Myocyte (in vitro differentiated cells): Measurements from ENCODE around the gene MYH7. TPM values are rescaled to one million over a fixed set of nuclear protein-coding genes. Genes with fewer than 3 reads are reported as not detected.
A peak's percentile ranks its signal among the peaks of the same experiment; 100 is the strongest.

Source experiments
- DNase-seq: peaks from one replicate; pipeline ENCODE4 v3.0.0-alpha.2; 2012; ENCODE audit warnings: low read depth
- total RNA-seq: library from RNA; depleted of rRNA; stranded (reverse); fragments of >200 nt; gene quantifications from 2 replicates; pipeline ENCODE4 v1.2.3, GENCODE V29; 2014

The MYH7 gene
- total RNA-seq, 1 donor from 2014 or later, result 155 TPM

DNA sequence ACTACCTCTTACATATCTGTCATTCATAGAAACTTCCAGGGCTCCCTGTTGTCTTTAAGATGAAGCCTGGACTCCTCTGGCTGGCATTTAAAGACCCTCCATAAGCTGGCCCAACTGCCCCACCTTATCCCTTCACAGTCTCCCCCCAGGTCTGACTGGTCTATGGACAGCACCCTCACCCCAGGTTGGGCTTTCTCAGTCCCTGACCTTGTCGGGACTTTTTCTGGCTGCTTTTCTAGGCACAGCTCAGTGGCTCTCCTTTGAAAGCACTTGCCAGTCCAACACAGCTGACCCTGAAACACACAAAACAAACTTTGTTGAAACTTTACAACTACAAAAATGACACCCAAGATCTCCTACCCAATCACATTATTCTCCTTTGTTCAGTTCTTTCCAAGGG lies 13.9 kb upstream of the MYH7 start:
- DNase-seq, result no peak

DNA sequence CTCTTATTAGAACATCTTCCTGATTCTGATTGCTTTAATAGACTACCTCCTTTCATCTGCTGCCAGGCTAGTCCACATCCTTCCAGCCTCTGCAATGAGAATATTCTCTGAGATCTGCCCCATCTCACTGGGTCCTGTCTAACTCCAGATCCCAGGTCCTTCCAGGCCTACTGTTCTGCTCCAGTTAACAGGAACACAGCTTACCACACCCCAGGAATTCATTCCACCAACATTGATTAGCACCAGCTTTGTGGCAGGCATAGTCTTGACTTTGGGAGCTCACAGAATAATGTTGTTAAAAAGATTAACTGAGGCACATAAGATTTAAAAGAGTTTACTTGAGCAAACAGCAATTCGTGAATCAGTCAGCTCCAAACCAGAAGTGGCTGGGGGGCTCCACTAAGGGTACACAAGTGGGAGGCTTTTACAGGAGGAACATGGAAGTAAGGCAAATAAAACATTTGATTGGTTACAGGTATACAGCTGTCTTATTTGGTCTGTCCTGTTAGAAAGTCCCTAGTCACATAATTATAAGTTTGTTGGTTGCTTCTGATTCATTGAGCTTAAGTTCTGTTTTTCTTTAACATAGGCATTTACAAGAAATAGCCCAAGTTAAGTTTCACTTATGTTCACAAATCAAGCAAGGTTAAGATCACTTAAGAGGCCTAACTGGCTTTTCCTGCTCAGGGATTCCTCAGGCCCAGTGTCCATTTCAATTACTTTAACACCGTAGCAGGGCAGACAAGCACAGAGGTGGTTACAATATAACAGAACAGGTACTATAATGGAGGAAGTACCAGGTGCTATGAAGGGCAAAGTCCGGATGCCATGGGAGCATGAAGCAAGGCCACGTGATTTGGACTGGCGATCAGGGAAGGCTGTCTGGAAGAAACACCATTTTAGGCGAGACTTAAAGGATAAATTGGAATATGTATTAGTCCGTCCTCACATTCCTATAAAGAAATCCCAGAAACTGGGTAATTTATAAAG lies 12.2 kb upstream of the MYH7 start:
- no peak for DNase-seq

DNA sequence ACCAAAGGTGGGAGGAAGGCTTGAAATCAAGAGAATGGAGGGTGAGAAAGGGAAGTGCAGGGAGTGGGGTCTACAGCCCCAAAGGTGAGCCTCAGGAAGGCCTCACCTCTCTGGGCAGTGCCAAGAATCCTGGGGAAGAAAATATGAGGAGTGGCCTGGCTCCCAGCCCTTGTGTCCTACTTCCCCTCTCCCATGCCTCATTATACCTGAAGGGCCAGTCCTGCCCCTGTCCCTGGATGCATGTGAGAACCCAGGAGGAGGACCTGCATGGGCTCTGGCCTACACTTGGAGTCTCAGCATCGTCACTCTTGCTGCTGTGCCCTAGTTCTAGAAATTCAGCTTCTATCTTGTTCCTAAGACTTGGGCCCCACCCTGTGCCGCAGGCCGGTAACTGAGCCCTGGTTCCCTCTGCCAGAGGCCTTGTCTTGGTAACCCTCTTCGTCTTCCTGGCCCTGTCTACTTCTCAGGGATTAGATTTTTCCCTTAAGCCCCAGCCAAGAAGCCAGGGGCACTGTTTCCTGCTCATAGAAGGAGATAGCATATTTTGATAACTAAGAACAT lies 10.9 kb upstream of the MYH7 start:
- peak; percentile 72 for DNase-seq

DNA sequence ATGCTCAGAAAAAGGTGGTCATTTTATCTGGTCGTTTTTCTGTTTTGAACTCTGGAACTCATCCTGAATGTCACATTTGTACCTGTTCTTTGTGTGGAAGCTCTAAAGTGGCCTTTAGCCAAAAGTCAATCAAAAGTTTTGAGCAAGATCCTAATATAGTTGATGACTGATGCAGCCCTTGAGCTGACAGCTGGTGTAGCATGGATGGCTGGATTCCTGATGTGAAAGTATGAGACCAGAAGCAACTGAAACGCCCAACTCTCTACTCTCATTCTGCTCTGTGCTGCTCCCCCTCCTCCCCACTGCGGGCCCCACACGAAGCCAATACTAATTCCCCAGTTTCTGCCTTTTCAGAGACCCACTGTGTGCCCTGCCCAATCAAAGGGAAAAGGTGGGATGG lies 10.3 kb upstream of the MYH7 start:
- DNase-seq, result peak; percentile 91

DNA sequence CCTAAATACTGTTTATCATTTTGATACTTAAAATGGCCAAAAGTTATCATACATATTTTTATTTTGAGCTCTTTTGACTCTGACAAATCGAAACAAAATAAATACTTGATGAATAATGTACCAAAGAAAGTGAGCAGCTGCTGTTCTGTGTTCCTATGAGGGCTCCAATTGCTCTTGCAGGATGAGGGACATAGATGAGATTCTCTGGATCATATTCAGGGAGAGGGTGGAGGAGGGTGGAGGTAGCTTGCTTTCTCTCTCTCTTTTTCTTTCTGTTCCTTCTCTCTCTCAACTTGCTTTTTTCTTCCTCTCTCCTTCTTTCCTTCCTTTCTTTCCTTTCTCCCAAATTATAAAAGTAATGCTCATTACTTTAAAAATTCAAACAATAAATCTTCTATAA lies 8.9 kb upstream of the MYH7 start:
- peak; percentile 88 for DNase-seq

DNA sequence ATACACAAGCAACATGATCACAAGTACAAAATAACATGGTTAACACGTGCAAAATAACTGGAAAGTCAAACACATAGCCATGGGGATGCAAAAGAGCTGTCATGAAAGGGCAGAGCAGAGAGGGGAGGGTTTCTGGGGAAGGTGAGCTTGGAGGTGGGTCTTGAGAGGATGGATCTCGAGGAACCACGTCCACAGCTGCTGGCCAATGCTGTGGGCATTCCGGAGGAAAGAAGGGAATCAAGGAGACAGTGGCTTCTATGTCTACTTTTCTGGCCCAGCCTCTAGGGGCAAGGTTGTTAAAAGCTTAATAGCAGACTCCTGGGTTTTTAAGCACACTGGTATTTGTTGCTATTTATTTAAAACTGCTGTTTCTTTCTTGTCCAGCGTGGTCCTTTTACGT lies 8.4 kb upstream of the MYH7 start:
- peak; percentile 77 for DNase-seq

DNA sequence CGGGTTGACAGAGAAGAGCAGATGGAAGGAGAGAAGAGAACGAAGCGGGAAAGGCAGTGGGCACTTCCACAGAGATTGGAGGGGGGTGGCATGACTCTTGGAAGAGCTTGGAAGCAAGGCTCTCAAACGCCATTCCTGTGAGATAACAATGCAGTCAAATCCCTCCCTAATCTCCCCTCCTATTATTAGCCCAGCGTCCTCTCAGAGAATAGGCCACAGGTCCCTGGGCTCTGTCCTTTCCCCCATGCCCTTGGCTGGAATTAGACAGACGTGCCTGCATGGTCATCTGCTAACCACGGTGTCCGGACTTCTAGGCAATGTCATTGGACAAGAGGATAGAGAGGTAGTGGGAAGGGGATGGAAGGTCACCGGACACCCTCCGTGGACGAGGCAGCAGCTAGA lies 8.0 kb upstream of the MYH7 start:
- DNase-seq, result peak; percentile 98

DNA sequence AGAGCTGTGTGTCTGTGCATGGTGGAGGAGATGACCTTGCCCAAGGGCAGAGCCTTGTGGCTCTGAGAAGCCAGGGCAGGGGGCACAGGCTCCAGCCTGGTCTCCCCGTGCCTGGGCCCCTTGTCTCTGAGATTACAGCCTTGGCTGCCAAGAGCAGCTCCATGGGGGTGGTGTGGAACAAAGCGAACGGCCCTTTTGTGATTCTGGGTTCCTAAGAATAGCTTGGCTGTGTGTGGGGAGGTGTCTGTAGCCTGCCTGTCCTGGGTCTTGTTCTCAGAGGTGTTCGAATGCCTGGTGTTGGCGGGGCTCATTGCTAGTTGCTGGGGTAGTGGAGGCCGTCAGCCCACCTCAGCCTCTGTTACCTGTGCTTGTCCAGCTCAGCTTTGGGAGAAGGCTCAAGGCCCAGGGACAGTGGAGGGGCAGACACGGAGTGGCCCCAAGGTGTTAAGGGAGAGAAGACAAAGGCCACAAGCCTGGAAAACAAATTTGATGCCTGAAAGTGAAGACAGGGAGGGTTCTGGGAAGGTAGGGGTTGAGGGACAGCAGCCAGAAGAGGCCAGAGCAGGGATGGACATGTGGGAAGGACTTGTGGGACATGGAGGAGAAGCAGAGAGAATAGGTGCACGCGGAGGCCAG lies 7.4 kb upstream of the MYH7 start:
- DNase-seq, result peak; percentile 52

DNA sequence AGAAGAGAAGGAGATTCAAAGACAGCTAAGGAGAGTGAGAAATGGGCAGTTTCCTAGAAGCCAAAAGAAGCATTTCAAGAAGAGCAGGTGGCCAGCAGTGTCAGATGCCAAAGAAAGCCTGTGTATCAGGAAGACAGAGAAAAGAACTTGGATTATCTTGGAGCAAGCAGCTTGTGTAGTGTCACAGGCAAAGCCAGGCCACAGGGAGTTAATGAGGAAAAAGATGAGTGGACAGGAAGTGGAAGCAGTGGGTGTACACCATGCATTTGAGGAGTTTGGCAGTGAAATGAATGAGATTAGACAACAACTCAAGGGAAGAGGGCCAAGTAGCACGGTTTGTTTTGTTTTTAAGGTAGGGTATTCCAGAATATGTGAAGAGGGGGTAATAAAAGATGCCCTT lies 5.6 kb upstream of the MYH7 start:
- peak; percentile 76 for DNase-seq

DNA sequence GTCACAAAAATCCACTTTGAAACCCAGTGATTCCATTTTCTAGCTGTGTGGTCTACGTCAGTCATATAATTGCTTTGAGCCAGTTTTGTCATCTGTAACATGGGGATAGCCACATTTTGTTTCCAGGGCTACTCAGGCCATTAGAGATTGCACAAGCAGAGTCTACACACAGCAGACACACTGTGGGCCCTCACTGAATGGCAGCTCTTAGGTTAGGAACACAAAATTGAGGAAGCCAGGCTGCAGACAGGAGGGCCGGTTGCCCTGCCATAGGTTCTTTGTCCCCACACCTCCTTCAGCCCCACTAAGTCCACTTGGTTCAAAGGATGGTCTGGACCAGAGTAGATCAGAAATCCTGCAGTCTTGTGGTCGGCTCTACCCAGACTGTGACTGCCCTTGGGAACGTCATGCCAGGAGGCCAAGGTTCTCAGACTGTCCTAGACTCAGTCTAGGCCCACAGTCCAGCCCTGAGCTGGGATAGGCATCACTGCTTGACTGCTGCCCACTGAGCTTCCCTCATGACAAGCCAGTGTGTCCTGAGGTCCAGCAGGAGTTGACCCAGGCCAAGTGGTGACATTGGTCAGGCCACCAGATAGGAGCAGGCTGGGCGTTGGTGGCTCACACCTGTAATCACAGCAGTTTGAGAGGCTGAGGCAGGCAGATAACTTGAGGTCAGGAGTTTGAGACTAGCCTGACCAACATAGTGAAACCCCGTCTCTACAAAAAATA lies 3.8 kb upstream of the MYH7 start:
- DNase-seq, result no peak

DNA sequence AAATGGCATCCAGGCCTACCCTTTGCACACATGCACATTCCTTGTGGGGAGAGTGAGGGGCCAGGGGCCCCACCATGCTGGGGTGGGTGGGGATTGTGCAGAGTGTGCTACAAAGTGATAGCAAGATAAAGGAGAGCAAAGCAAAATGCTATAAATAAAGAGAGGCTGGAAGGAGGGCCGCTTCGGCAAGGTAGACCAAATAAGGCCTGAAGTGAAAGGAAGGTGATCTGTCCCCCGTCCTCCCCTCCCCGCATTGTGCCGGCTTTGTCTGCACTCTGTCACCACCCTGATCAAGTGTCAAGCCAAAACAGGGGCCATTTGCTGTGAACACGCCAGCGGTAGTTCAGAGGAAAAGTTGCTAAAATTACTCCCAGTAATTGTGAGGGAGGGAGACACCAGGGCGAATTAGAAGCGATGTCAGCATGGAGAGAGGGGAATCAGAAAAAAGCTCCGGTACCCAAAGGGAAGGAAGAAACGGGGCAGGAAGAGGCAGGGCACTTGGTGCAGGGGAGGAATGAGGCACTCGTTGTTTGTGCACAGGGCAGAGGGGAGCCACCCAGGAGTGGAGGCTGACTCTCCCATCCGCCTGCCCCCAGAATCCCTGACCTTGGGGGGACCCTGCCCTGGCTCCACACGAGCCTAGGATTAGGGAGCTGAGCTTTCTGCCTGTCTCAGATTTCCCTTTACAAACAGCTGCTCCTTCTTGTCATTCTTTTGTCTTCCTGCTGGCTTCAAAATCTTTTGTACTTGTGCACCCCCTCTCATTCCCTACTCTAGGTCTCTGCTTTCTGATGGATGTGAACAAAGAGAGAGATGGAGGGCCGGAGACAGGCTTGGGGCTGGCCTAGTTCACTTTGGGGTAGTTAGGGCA lies 2.9 kb upstream of the MYH7 start:
- peak; percentile 93 for DNase-seq

DNA sequence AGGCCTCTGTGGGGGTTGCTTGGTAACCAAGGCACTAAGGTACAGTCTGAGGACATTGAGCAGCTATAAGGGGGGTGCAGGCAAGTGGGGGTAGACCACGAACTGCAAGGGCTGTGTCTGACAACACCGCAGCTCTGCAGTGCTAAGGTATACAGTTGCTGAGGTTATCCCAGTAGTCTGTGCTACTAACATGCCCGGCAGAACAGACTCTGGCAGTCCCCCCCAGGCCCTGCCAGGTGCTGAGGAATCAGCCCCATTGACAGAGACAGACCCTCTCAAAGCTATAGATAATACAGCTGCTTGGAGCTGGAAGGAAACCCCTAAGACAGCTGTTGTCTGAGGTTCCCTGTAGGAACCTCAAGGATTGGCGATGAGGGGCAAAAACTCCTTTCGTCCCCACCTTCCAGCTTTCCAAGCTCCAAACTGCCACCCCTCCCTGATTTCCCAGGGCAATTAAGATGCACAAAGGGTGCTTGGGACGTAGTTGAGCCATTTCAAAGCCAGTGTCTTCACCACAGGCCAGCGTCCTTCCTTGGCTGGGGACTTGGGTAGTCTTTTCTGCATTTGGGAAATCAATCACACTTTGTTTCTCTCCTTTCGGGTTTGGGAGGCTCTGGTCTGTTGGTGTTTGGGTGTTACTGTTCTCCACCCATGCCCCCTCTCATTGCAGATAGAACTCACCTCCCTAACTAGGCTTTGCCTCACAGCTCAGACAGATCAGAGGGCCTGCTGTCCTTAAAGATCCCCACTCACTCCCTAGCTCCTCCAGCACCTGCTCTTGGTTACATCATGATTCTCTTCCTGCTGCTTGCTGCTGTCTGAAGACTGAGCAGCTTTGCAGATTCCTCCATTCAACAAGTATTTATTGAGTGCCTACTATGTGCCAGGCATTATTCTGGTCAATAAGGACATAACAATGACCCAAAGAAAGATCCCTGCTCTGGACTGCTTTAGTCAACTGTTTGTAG lies 2.0 kb upstream of the MYH7 start:
- DNase-seq, result peak; percentile 79

DNA sequence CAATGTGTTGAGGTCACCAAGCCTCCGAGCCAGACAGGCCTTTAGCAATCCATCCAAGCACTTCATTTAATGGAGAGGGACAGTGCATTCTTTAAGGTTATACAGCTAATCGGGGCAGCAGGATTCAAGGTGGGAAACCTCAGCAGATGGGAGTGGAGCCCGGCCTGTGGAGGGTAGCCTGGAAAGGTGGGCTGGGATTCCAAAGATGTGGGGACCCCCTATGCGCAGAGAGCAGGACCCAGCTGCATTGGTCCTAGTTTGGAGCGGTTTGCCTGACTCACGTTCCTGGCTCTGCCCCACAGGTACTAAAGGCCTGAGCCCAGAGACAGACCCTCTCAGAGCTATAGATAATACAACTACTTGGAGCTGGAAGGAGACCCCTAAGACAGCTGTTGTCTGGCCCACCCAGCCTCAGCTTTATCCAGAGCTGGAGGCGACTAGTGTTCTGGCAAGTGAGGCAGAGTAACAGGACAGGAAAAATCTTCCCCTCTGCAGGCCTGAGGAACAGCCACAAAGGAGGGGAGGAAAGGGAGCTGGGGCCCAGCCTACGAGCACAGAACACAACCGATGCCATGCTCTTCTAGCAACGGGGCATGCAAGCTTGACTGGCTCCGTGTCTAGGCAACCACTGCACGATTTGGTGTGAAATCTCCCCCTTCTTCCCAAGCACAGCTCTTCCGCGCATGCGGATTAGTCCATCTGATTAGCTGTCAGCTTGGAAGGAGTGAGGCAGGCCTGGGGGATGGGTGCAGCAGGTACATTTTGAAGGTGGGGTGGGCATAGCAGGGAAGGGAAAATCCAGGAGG lies 1.1 kb upstream of the MYH7 start:
- no peak for DNase-seq

DNA sequence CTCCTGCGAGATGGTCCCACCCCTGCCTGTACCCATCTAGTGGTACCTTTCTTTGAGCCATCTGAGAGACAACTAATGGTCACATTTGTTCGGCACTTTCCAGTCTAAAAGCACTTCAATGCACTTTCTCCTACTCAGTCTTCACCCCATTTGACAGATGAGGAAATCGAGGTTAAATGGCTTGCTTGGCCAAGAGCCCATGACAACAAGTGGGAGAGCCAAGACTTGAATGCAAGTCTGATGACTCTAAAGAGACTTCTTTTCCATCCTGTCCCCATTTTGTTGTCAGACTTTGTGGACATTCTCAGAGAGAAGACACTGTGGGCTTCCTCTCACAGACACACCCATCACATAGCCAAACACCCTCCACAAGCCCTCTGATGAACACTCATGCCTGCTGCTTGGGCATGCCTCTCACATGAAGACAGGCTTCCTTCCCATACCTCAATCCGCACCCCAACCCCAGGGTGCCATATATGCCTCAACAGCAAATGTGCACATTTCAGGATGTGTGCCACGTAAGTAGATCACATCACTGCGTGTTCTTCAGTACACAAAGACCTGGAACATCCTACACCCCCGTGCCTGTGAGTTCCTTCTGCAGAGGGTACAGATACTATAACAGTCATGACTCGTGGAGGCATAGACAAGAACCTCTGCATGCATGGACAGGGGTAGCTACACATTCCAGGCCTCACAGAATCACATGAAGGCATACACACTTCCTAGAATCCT lies 805 bp downstream of the MYH7 start:
- DNase-seq, result no peak

DNA sequence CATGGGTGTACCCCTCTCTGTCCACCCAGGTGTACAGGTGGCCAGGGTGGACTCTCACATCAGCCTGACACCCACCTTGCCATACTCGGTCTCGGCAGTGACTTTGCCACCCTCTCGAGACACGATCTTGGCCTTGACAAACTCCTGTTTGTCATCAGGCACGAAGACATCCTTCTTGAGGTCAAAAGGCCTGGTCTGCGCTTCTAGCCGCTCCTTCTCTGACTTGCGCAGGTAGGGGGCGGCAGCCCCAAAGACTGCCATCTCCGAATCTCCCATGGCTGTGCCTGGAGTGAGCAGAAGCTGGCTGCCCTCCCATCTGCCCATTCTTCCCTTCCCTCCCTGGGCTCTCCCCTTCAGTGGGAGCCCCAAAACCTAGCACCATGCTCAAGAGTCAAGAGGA lies 2.0 kb downstream of the MYH7 start:
- DNase-seq, result no peak

DNA sequence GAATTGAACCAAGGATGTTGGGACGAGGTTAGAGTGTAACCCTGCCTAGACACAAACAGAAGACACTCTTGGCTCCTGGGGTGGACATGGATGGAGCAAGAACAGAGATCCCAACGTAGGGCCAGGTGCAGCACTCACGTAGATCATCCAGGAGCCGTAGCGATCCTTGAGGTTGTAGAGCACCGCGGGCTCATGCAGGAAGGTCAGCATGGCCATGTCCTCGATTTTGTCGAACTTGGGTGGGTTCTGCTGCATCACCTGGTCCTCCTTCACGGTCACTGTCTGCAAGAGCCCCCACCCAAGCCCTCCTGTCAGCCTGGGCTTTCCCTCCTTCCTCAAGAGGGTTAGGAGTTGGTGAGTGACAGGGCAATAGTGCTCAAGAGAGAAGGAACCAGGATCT lies 2.5 kb downstream of the MYH7 start:
- DNase-seq, result no peak

DNA sequence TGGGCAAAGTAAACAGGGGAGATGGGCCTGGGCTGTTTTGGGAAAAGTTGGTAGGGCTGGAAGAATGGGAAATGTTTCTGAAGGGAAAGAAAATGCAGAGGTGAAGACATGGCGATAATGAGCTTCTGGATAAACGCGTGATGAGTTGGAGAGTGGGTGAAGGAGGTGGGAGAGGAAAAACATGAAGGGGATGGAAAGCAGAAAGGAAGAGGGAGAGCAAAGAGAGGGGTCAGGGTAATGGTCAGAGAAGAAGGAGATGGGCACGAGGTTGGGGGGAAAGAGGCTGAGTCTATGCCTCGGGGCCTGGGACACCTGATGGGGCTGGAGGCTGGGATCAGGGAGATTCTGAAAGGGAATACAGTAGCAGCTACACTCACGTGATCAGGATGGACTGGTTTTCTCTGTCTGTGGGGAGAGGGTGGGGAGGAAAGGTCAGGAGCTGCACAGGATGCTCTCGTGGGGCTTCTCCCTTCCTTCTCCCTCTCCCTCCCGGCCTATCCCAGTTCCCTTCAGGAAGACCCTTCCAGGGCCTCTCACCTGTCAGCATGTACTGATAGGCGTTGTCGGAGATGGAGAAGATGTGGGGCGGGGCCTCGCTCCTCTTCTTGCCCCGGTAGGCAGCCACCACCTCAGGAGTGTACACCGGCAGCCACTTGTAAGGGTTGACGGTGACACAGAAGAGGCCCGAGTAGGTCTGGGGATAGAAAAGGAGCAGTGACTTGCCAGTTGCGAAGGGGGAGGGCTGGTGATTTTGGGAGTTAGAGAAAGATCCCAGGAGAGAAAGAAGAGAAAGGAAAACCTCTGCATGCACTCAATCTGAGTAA lies 3.1 kb downstream of the MYH7 start:
- DNase-seq, result no peak
